HEK293 (cell line): Measurements from ENCODE around the gene CNPY4.

Experiments used
- CTCF ChIP-seq: fragments of 450-650 bp; formaldehyde crosslinking; IDR thresholded peaks from 2 replicates; pipeline ENCODE4 v1.5.1; 2016; ENCODE audit warnings: missing biosample characterization, missing genetic modification characterization
- KLF1 ChIP-seq: fragments of 450-650 bp; formaldehyde crosslinking; IDR thresholded peaks from 2 replicates; pipeline ENCODE4 v1.5.1; 2016; ENCODE audit warnings: missing biosample characterization, missing genetic modification characterization
- PBX3 ChIP-seq: sonication (generic); formaldehyde crosslinking; IDR thresholded peaks from 2 replicates; pipeline ENCODE4 v1.8.1; 2022; ENCODE audit warnings: mild to moderate bottlenecking, moderate library complexity, missing genetic modification reagents
- YY1 ChIP-seq: fragments of 450-650 bp; formaldehyde crosslinking; IDR thresholded peaks from 2 replicates; pipeline ENCODE4 v1.5.1; 2018; ENCODE audit warnings: missing biosample characterization, missing genetic modification characterization
- ZNF24 ChIP-seq: fragments of 450-650 bp; formaldehyde crosslinking; IDR thresholded peaks from 2 replicates; pipeline ENCODE4 v1.5.1; 2016; ENCODE audit warnings: missing biosample characterization, missing genetic modification characterization
- ZNF280D ChIP-seq: fragments of 450-650 bp; formaldehyde crosslinking; IDR thresholded peaks from 2 replicates; pipeline ENCODE4 v1.5.1; 2016; ENCODE audit warnings: missing biosample characterization, missing genetic modification characterization
- ZNF704 ChIP-seq: fragments of 450-650 bp; formaldehyde crosslinking; IDR thresholded peaks from 2 replicates; pipeline ENCODE4 v1.5.1; 2016; ENCODE audit warnings: missing biosample characterization, missing genetic modification characterization
- ZNF707 ChIP-seq: fragments of 450-650 bp; formaldehyde crosslinking; IDR thresholded peaks from 2 replicates; pipeline ENCODE4 v1.5.1; 2016; ENCODE audit warnings: missing biosample characterization, missing genetic modification characterization
- ZSCAN4 ChIP-seq: fragments of 450-650 bp; formaldehyde crosslinking; IDR thresholded peaks from 2 replicates; pipeline ENCODE4 v1.5.1; 2017; ENCODE audit warnings: missing biosample characterization, missing genetic modification characterization

GRCh38 chr7:100071018-100071723 is 48.3 kb upstream of the CNPY4 start:
- TF ChIP-seq CTCF (tag by site-specific recombination) (no peak), YY1 (tag by site-specific recombination) (no peak), KLF1 (tag by site-specific recombination) (no peak), ZNF707 (tag by site-specific recombination) (no peak), ZNF704 (tag by site-specific recombination) (no peak), ZNF280D (peak; percentile 70; the same call in 1 of the 2 replicates), ZNF24 (tag by site-specific recombination) (no peak), ZSCAN4 (tag by site-specific recombination) (no peak), PBX3 (CRISPR knock-in tag) (no peak)
